OCI-LY1 (cell line): ENCODE results near the gene IGSF22.

ENCODE experiments used
- CTCF ChIP-seq: fragments of 200-600 bp; sonication (generic), shearing (Covaris generic); IDR thresholded peaks from 2 replicates; pipeline ENCODE4 v1.5.1; 2017; ENCODE audit warnings: mild to moderate bottlenecking, antibody characterized with exemption, low read length, moderate library complexity, mixed read lengths
- EZH2 ChIP-seq: fragments of 200-600 bp; sonication (generic), shearing (Covaris generic); IDR thresholded peaks from 2 replicates; pipeline ENCODE4 v1.8.0; 2017; ENCODE audit warnings: borderline replicate concordance, mixed run types, mild to moderate bottlenecking, antibody characterized with exemption, low read length, moderate library complexity, mixed read lengths

DNA sequence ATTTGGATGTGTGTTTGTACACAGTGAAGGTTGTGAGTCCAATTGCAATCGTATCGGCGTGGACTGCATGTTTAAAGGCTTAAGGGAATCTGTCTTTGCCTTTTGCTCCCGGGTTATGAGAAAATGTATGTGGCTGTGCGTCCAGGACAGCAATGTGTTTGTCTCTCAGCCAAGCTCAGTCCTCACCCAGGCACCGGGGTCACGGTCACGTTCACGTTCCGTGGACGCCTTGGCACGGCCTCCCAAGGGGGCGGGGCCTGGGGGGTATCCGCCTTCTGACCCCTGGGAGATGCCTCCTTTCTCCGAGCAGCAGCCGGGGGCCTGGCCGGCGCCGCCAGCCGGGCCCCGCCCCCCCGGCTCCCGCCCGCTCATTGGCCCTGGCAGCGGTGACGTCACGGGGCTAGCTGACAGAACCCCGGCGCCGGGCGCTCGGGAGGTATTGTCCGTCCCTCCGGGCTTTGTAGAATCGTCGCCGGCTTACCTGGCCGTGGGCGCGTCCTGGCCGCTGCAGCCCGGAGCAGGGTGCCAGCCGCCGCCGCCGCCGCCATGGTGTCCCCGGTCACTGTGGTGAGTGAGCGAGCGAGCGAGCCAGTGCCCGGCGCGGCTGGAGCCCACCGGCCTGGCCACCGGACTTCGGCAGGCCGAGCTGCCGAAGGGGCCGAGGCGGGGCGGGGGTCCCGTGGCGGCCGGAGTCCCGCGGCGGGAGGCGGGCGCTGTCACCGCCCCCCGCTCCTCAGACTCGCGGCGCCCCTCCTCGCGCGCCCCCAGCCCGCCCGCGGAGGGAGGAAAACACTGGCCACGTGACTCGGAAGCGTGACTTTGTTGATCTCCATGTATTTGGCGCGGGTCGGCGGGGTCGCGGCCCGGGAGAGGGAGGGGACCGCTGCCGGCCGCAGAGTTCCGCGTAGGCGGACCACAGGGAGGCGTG, 27.4 kb downstream of the IGSF22 start, which contains the start of gene TMEM86A:
- no peak for TF ChIP-seq CTCF
- no peak for TF ChIP-seq EZH2
